A549 (cell line): ENCODE data around the gene CAMKK2.

Experiments used
- BHLHE40 ChIP-seq: IDR thresholded peaks from 2 replicates; pipeline ENCODE4 v1.6.1; 2012; ENCODE audit warnings: low read depth, low read length, inconsistent platforms
- RCOR1 ChIP-seq: fragments of 150-350 bp; IDR thresholded peaks from 2 replicates; pipeline ENCODE4 v1.6.1; 2014; ENCODE audit warnings: antibody characterized with exemption, low read length, low read depth

GRCh38 chr12:121314431-121314830, 17.9 kb upstream of the CAMKK2 start:
- no peak for TF ChIP-seq RCOR1
- TF ChIP-seq BHLHE40, result no peak
